K562 (cell line): Measurements from ENCODE around the gene UPF1. TPM values are rescaled to one million over a fixed set of nuclear protein-coding genes. Genes with fewer than 3 reads are reported as not detected.
A peak's percentile ranks its signal among the peaks of the same experiment; 100 is the strongest.

Experiments
- DPF2 ChIP-seq: fragments of 450-650 bp; IDR thresholded peaks from 2 replicates; pipeline ENCODE4 v1.6.1; 2016
- MEF2A ChIP-seq: IDR thresholded peaks from 2 replicates; pipeline ENCODE4 v1.6.1; 2011; ENCODE audit warnings: low read depth, mild to moderate bottlenecking, low read length, moderate library complexity; ENCODE audit not compliant: control insufficient read depth
- MGA ChIP-seq: fragments of 450-650 bp; IDR thresholded peaks from 2 replicates; pipeline ENCODE4 v1.6.1; 2016; ENCODE audit warnings: mild to moderate bottlenecking, moderate library complexity
- MYC ChIP-seq, 2 experiments: fragments of 250-450 bp in 1 of 2; sonication (Bioruptor Pico) in 1 of 2; IDR thresholded peaks; 2 replicates each; pipeline versions ENCODE4 v1.5.1 to v1.6.1; 2012 to 2021; ENCODE audit warnings: low read depth in 2 of 2, borderline replicate concordance in 1 of 2, improper control_type of control experiment in 1 of 2, low read length in 1 of 2, mild to moderate bottlenecking in 1 of 2, moderate library complexity in 1 of 2
- NEUROD1 ChIP-seq: fragments of 150-350 bp; IDR thresholded peaks from 2 replicates; pipeline ENCODE4 v1.6.1; 2014; ENCODE audit warnings: borderline replicate concordance, low read length, low read depth; ENCODE audit not compliant: partially characterized antibody
- SMAD4 ChIP-seq: fragments of 250-450 bp; sonication (Bioruptor Pico); conservative IDR thresholded peaks from 2 replicates; pipeline ENCODE4 v1.8.0; 2021; ENCODE audit warnings: inconsistent platforms, mild to moderate bottlenecking, moderate library complexity
- TEAD2 ChIP-seq: fragments of 450-650 bp; IDR thresholded peaks from 2 replicates; pipeline ENCODE4 v1.6.1; 2016; ENCODE audit warnings: missing genetic modification characterization, control low read depth, missing compliant biosample characterization
- ZEB2 ChIP-seq: fragments of 450-650 bp; IDR thresholded peaks from 2 replicates; pipeline ENCODE4 v1.6.1; 2016
- ZNF217 ChIP-seq: sonication (generic); formaldehyde crosslinking; IDR thresholded peaks from 2 replicates; pipeline ENCODE4 v1.8.0; 2022; ENCODE audit warnings: mild to moderate bottlenecking, missing genetic modification reagents
- polyA plus RNA-seq, 8 experiments: library from polyadenylated mRNA; depleted of rRNA in 4 of 8; stranded (reverse) in 5 of 8; unstranded in 3 of 8; fragments of >200 nt; fragmentation: Nextera tagmentation in 2 of 8; fragmentation: Illumina TruSeq in 1 of 8; extraction: Ambion mirVana in 2 of 8; extraction: Trizol in 1 of 8; gene quantifications; 2 replicates each; pipeline versions ENCODE4 v1.2.1 to v1.2.3, GENCODE V29; 2011 to 2014; ENCODE audit warnings: inconsistent platforms in 1 of 8, missing spikeins in 1 of 8
- total RNA-seq, 7 experiments: library from RNA; depleted of rRNA in 6 of 7; stranded (reverse); fragments of >200 nt in 6 of 7; fragmentation: Illumina TruSeq in 2 of 7; extraction: Trizol in 2 of 7; gene quantifications; 2 replicates each; pipeline versions ENCODE4 v1.2.1 to v1.2.3, GENCODE V29; 2011 to 2021; ENCODE audit warnings: low replicate concordance in 1 of 7
- TF ChIP-seq, protein P1 (sequence below): sonication (generic); formaldehyde crosslinking; IDR thresholded peaks from 2 replicates; pipeline ENCODE4 v1.8.1; 2023; ENCODE audit warnings: mild to moderate bottlenecking, missing genetic modification reagents
- TF ChIP-seq, protein P2 (sequence below): fragments of 250-450 bp; sonication (Bioruptor Pico); IDR thresholded peaks from 2 replicates; pipeline ENCODE4 v1.9.0; 2021; ENCODE audit warnings: mild to moderate bottlenecking, inconsistent platforms

UPF1 gene
- total and polyA plus RNA-seq, 9 of the 15 experiments (the other 6 are each of a cell fraction or from before 2014, with no cell fraction given): 0.34 to 103 (median 27.9) TPM

GRCh38 chr19:18831524-18832305 is at the start of gene UPF1 (continued):
- TF ChIP-seq ZEB2: no peak
- TF ChIP-seq, protein P1, sequence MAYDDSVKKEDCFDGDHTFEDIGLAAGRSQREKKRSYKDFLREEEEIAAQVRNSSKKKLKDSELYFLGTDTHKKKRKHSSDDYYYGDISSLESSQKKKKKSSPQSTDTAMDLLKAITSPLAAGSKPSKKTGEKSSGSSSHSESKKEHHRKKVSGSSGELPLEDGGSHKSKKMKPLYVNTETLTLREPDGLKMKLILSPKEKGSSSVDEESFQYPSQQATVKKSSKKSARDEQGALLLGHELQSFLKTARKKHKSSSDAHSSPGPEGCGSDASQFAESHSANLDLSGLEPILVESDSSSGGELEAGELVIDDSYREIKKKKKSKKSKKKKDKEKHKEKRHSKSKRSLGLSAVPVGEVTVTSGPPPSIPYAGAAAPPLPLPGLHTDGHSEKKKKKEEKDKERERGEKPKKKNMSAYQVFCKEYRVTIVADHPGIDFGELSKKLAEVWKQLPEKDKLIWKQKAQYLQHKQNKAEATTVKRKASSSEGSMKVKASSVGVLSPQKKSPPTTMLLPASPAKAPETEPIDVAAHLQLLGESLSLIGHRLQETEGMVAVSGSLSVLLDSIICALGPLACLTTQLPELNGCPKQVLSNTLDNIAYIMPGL (CRISPR knock-in tag): peak; percentile 98
- TF ChIP-seq NEUROD1: no peak
- TF ChIP-seq DPF2: 0 out of 2 replicates have a peak, but pooled peaks have one; percentile 35
- peak; percentile 42; the same call in 1 of the 2 replicates for TF ChIP-seq MYC (IDR thresholded peaks at IDR 0.05; ENCODE audit: low read depth, low read length)
- no peak for TF ChIP-seq MYC (CRISPR knock-in tag; IDR thresholded peaks at IDR 0.05; ENCODE audit: borderline replicate concordance, low read depth)
- TF ChIP-seq SMAD4 (CRISPR knock-in tag): peak; percentile 89
- TF ChIP-seq MGA: no peak
- TF ChIP-seq ZNF217 (CRISPR knock-in tag): no peak
- no peak for TF ChIP-seq MEF2A
- TF ChIP-seq TEAD2 (tag): no peak
- TF ChIP-seq, protein P2, sequence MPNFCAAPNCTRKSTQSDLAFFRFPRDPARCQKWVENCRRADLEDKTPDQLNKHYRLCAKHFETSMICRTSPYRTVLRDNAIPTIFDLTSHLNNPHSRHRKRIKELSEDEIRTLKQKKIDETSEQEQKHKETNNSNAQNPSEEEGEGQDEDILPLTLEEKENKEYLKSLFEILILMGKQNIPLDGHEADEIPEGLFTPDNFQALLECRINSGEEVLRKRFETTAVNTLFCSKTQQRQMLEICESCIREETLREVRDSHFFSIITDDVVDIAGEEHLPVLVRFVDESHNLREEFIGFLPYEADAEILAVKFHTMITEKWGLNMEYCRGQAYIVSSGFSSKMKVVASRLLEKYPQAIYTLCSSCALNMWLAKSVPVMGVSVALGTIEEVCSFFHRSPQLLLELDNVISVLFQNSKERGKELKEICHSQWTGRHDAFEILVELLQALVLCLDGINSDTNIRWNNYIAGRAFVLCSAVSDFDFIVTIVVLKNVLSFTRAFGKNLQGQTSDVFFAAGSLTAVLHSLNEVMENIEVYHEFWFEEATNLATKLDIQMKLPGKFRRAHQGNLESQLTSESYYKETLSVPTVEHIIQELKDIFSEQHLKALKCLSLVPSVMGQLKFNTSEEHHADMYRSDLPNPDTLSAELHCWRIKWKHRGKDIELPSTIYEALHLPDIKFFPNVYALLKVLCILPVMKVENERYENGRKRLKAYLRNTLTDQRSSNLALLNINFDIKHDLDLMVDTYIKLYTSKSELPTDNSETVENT: peak; percentile 69; the same call in 1 of the 2 replicates
